Measurements from ENCODE around the gene ZBTB4. TPM values are rescaled to one million over a fixed set of nuclear protein-coding genes. Genes with fewer than 3 reads are reported as not detected.

The ZBTB4 gene
- total RNA-seq, 4 donors from 2014 or later: 60.5 to 64.1 (median 63.0) TPM

GRCh38 chr17:7431231-7431630 lies 48.2 kb downstream of the ZBTB4 start:
- Histone ChIP-seq H3K36me3 (no peaks in the 10 kb centered on the region), H3K27ac (no peak overlapping the region), H3K4me1 (peaks cover 0 to 13% (median 3%) of the 10 kb centered on the region in 4 donors), H3K9me3 (no peaks in the 10 kb centered on the region), H3K4me3 (no peak overlapping the region), H3K27me3 (peaks cover 0 to 6% of the 10 kb centered on the region in 2 donors)
- 80 to 89% methylated on average over 1 of the region's 1 CpG for WGBS, 2 donors
- DNase-seq (ENCODE audit: low spot score in 2 of 2): no peak
- no peak for TF ChIP-seq POLR2A (IDR thresholded peaks at IDR 0.05)
- TF ChIP-seq EP300 (IDR thresholded peaks at IDR 0.05): no peak
- TF ChIP-seq CTCF (IDR thresholded peaks at IDR 0.05): no peak

DNA sequence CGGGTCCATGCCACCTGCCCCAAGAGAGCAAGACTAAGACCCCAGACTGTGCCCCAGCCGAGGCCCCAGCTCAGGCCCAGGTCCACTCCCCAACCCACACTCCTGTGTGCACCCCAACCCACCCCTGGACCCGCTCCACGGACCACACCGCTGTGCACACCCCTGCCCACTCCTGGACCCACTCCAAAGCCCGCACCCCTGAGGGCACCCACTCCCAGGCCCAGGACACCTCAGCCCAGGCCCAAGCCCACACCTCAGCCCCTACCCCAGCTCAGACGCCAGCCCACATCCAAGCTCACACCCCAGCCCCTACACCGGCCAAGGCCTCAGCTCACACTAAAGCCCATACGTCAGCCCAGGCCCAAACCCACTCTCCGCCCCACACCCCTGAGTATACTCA lies 49.7 kb downstream of the ZBTB4 start:
- 88 to 90% methylated on average over 9 to 10 of the region's 10 CpGs for WGBS, 2 donors
- Histone ChIP-seq H3K27ac (no peak overlapping the region), H3K9me3 (no peaks in the 10 kb centered on the region), H3K4me1 (peaks cover 0 to under 1% (median 0%) of the 10 kb centered on the region in 4 donors), H3K4me3 (no peak overlapping the region), H3K36me3 (no peaks in the 10 kb centered on the region), H3K27me3 (no peaks in the 10 kb centered on the region)
- no peak for DNase-seq (ENCODE audit: low spot score in 2 of 2)
- TF ChIP-seq POLR2A (IDR thresholded peaks at IDR 0.05) (no peak), CTCF (IDR thresholded peaks at IDR 0.05) (no peak), EP300 (IDR thresholded peaks at IDR 0.05) (no peak)

- WGBS, 2 donors: 68 to 73% methylated on average over 5 of the region's 5 CpGs
- no peak within 1 kb of the TSS for H3K4me3 ChIP-seq
- H3K27me3 ChIP-seq: no peaks in the 10 kb centered on the region
- no peak for DNase-seq (ENCODE audit: low spot score in 2 of 2)
- TF ChIP-seq CTCF (IDR thresholded peaks at IDR 0.05) (no peak), POLR2A (IDR thresholded peaks at IDR 0.05) (no peak), EP300 (IDR thresholded peaks at IDR 0.05) (no peak)
- H3K4me1 ChIP-seq: no peaks in the 10 kb centered on the region
- no peaks in the 10 kb centered on the region for H3K9me3 ChIP-seq
- H3K27ac ChIP-seq: no peak within 1 kb of the TSS
- H3K36me3 ChIP-seq: no peaks in the 10 kb centered on the region
Observed at GRCh38 chr17:7428557-7428956, 50.9 kb downstream of the ZBTB4 start, which contains the start of gene SPEM3. TSS of gene SPEM3 (plus strand) at chr17:7428857. CDS start at chr17:7428903, 46 bp downstream.

DNA sequence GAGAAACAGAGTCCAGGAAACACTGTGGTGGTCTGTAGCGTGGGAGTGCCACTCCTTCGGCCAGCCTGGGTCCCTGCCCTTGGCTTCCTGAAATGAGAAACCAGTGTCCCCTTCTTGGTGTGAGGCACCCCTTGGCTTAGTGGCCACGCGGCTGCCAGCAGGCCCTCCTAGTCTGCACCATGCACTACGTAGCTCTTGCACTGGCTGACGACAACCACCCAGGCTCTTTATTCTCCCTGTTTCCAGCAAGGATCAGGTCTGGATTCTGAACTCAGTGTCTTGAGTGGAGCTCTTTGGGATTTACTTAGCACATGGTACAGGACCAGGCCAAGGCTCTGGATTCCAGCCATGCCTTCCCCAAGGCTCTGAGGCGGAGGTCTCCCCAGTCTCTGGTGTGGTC lies 51.9 kb downstream of the ZBTB4 start:
- Histone ChIP-seq H3K36me3 (no peaks in the 10 kb centered on the region), H3K27me3 (no peaks in the 10 kb centered on the region), H3K9me3 (no peaks in the 10 kb centered on the region), H3K4me1 (no peaks in the 10 kb centered on the region), H3K4me3 (no peak overlapping the region), H3K27ac (no peak overlapping the region)
- TF ChIP-seq CTCF (IDR thresholded peaks at IDR 0.05) (no peak), EP300 (IDR thresholded peaks at IDR 0.05) (no peak), POLR2A (IDR thresholded peaks at IDR 0.05) (no peak)
- 87 to 91% methylated on average over 7 of the region's 7 CpGs for WGBS, 2 donors
- DNase-seq (ENCODE audit: low spot score in 2 of 2): no peak

- 89 to 90% methylated on average over 28 to 29 of the region's 29 CpGs for WGBS, 2 donors
- no peak for DNase-seq (ENCODE audit: low spot score in 2 of 2)
- no peaks in the 10 kb centered on the region for H3K9me3 ChIP-seq
- H3K4me1 ChIP-seq: no peaks in the 10 kb centered on the region
- no peak overlapping the region for H3K4me3 ChIP-seq
- no peaks in the 10 kb centered on the region for H3K36me3 ChIP-seq
- no peaks in the 10 kb centered on the region for H3K27me3 ChIP-seq
- H3K27ac ChIP-seq: no peak overlapping the region
- TF ChIP-seq EP300 (IDR thresholded peaks at IDR 0.05) (no peak), CTCF (IDR thresholded peaks at IDR 0.05) (no peak)
Observed at GRCh38 chr17:7426896-7427489, 52.4 kb downstream of the ZBTB4 start.

Data from tibial nerve (tissue), 4 donors.